GM12872 (cell line): ENCODE results near the gene FRYL.

Experiments
- CTCF ChIP-seq: IDR thresholded peaks from 3 replicates; pipeline ENCODE4 v1.5.1; 2011; ENCODE audit warnings: low read depth, mild to moderate bottlenecking, low read length, moderate library complexity; ENCODE audit not compliant: insufficient read depth

The FRYL gene

GRCh38 chr4:48490012-48490679 lies 289.9 kb downstream of the FRYL start, which contains the start of gene ZAR1:
Gene ZAR1, plus strand, starts transcription at chr4:48490252. Its CDS starts 40 bp downstream, at chr4:48490292.
- TF ChIP-seq CTCF = no peak

GRCh38 chr4:48489683-48490011 lies 290.4 kb downstream of the FRYL start:
- no peak for TF ChIP-seq CTCF

GRCh38 chr4:48484494-48485168 lies 295.4 kb downstream of the FRYL start:
- no peak for TF ChIP-seq CTCF

- no peak for TF ChIP-seq CTCF
Measured at GRCh38 chr4:48483777-48484493, 296.1 kb downstream of the FRYL start.

- TF ChIP-seq CTCF = no peak
Measured at GRCh38 chr4:48483006-48483776, 296.9 kb downstream of the FRYL start, which contains the start of gene SLC10A4. Gene SLC10A4, plus strand, starts transcription at chr4:48483343. Its CDS starts 219 bp downstream, at chr4:48483562.

- no peak for TF ChIP-seq CTCF
Measured at GRCh38 chr4:48481581-48481980, 298.5 kb downstream of the FRYL start.

- no peak for TF ChIP-seq CTCF
Measured at GRCh38 chr4:48478273-48478672, 301.8 kb downstream of the FRYL start.
